GM18858 (cell line): Measurements from ENCODE around the gene LRP2.
"Not testable (repeated sequence)": the region's sequence is repeated elsewhere in the genome, so short reads cannot be mapped to it uniquely, and the experiment has no call there.

Source experiments
- ATAC-seq: cut with Tn5 transposase; IDR thresholded peaks from one replicate; pipeline ENCODE4 v1.9.1; 2021; ENCODE audit not compliant: unreplicated experiment

Gene LRP2

GRCh38 chr2:169301596-169302335 is 60.6 kb downstream of the LRP2 start:
- no peak for ATAC-seq

- ATAC-seq, result no peak
Measured at GRCh38 chr2:169300636-169301530, 61.5 kb downstream of the LRP2 start.

GRCh38 chr2:169298007-169298406 is 64.3 kb downstream of the LRP2 start:
- no peak for ATAC-seq

- ATAC-seq, result no peak
Measured at GRCh38 chr2:169294001-169294675, 68.2 kb downstream of the LRP2 start.

- ATAC-seq, result no peak
Measured at GRCh38 chr2:169291517-169291916, 70.8 kb downstream of the LRP2 start.

GRCh38 chr2:169290433-169290832 is 71.9 kb downstream of the LRP2 start:
- ATAC-seq, result no peak

GRCh38 chr2:169287666-169288065 is 74.7 kb downstream of the LRP2 start:
- no peak for ATAC-seq

- no peak for ATAC-seq
Measured at GRCh38 chr2:169286624-169287231, 75.6 kb downstream of the LRP2 start.

- ATAC-seq, result no peak
Measured at GRCh38 chr2:169285531-169286235, 76.7 kb downstream of the LRP2 start.

- ATAC-seq, result no peak
Measured at GRCh38 chr2:169280502-169280901, 81.8 kb downstream of the LRP2 start.

- no peak for ATAC-seq
Measured at GRCh38 chr2:169275696-169276444, 86.5 kb downstream of the LRP2 start.

- ATAC-seq, result no peak
Measured at GRCh38 chr2:169272010-169272409, 90.3 kb downstream of the LRP2 start.

GRCh38 chr2:169270574-169270973 is 91.8 kb downstream of the LRP2 start:
- ATAC-seq, result not testable (repeated sequence)

GRCh38 chr2:169265591-169265990 is 96.7 kb downstream of the LRP2 start:
- no peak for ATAC-seq

GRCh38 chr2:169260846-169261642 is 101.3 kb downstream of the LRP2 start:
- no peak for ATAC-seq

- no peak for ATAC-seq
Measured at GRCh38 chr2:169260246-169260645, 102.1 kb downstream of the LRP2 start.

- ATAC-seq, result no peak
Measured at GRCh38 chr2:169259402-169259801, 102.9 kb downstream of the LRP2 start.

GRCh38 chr2:169258045-169258601 is 104.2 kb downstream of the LRP2 start:
- no peak for ATAC-seq

GRCh38 chr2:169254774-169255173 is 107.6 kb downstream of the LRP2 start:
- no peak for ATAC-seq
